NCI-H2227 treated with DMSO at 0.1 percent for 48 hours (cell line): Measurements from ENCODE around the gene CDH4.
A peak's percentile ranks its signal among the peaks of the same experiment; 100 is the strongest.

ENCODE experiments used
- DNase-seq: peaks from one replicate; lab custom pipeline; 2025; lab: John Stamatoyannopoulos, UW

The CDH4 gene

GRCh38 chr20:61493798-61494305 is 241.8 kb downstream of the CDH4 start:
- no peak for DNase-seq

GRCh38 chr20:61494763-61495575 is 242.9 kb downstream of the CDH4 start:
- DNase-seq, result peak; percentile 51

- DNase-seq, result no peak
Measured at GRCh38 chr20:61497029-61497627, 245.1 kb downstream of the CDH4 start.

- DNase-seq, result peak; percentile 49
Measured at GRCh38 chr20:61499859-61500554, 247.9 kb downstream of the CDH4 start.

- DNase-seq, result peak; percentile 17
Measured at GRCh38 chr20:61500791-61501321, 248.8 kb downstream of the CDH4 start.

GRCh38 chr20:61502433-61502832 is 250.4 kb downstream of the CDH4 start:
- no peak for DNase-seq

- DNase-seq, result no peak
Measured at GRCh38 chr20:61503106-61503505, 251.0 kb downstream of the CDH4 start.

GRCh38 chr20:61505508-61505907 is 253.4 kb downstream of the CDH4 start:
- DNase-seq, result no peak

- no peak for DNase-seq
Measured at GRCh38 chr20:61507778-61508177, 255.7 kb downstream of the CDH4 start.

GRCh38 chr20:61508301-61509096 is 256.4 kb downstream of the CDH4 start:
- DNase-seq, result no peak

- DNase-seq, result no peak
Measured at GRCh38 chr20:61510778-61511330, 258.8 kb downstream of the CDH4 start.

GRCh38 chr20:61512475-61512874 is 260.4 kb downstream of the CDH4 start:
- no peak for DNase-seq

- DNase-seq, result no peak
Measured at GRCh38 chr20:61513124-61514017, 261.3 kb downstream of the CDH4 start.

GRCh38 chr20:61514018-61514365 is 261.9 kb downstream of the CDH4 start:
- DNase-seq, result peak; percentile 39

GRCh38 chr20:61514396-61514795 is 262.3 kb downstream of the CDH4 start:
- DNase-seq, result peak; percentile 13

GRCh38 chr20:61514805-61515505 is 262.9 kb downstream of the CDH4 start:
- DNase-seq, result no peak

- DNase-seq, result no peak
Measured at GRCh38 chr20:61515922-61516321, 263.9 kb downstream of the CDH4 start.

- DNase-seq, result no peak
Measured at GRCh38 chr20:61516346-61517208, 264.5 kb downstream of the CDH4 start.

- no peak for DNase-seq
Measured at GRCh38 chr20:61517419-61517818, 265.4 kb downstream of the CDH4 start.
